ENCODE results near the gene CRYBG3. TPM values are rescaled to one million over a fixed set of nuclear protein-coding genes. Genes with fewer than 3 reads are reported as not detected.
A peak's percentile ranks its signal among the peaks of the same experiment; 100 is the strongest.

Gene CRYBG3
- total and polyA plus RNA-seq, 5 donors from 2014 or later: 1.1 to 4.4 (median 1.3) TPM

GRCh38 chr3:97975466-97975865 lies 153.7 kb downstream of the CRYBG3 start:
- Histone ChIP-seq H3K27ac (ENCODE audit: insufficient read depth, low read length, poor library complexity, severe bottlenecking) (no peak overlapping the region), H3K27me3 (ENCODE audit: control insufficient read depth, insufficient read depth, low read length) (no peaks in the 10 kb centered on the region), H3K4me3 (ENCODE audit: low read depth, low read length) (no peak overlapping the region), H3K4me1 (ENCODE audit: control insufficient read depth, insufficient read depth, low read length, poor library complexity, severe bottlenecking) (peaks cover 22% of the 10 kb centered on the region), H3K36me3 (ENCODE audit: control insufficient read depth, insufficient read depth, low read length) (no peaks in the 10 kb centered on the region), H3K9me3 (ENCODE audit: control insufficient read depth in 2 of 2, low read length in 2 of 2) (no peaks in the 10 kb centered on the region)
- ATAC-seq (ENCODE audit: low read depth in 2 of 2) (no peak), DNase-seq (no peak)
- Mint-ChIP-seq H3K27me3 (no peaks in the 10 kb centered on the region), H3K9me3 (no peaks in the 10 kb centered on the region), H3K4me1 (peaks cover 11 to 29% (median 16%) of the 10 kb centered on the region in 4 donors), H3K27ac (no peak overlapping the region), H3K4me3 (peak overlapping the region in 1 of 4 donors; percentile 50), H3K36me3 (no peaks in the 10 kb centered on the region)

GRCh38 chr3:97979610-97980009 lies 157.8 kb downstream of the CRYBG3 start:
- no peak overlapping the region for H3K27ac ChIP-seq (ENCODE audit: insufficient read depth, low read length, poor library complexity, severe bottlenecking)
- H3K9me3 ChIP-seq (ENCODE audit: control insufficient read depth in 2 of 2, low read length in 2 of 2): no peaks in the 10 kb centered on the region
- no peaks in the 10 kb centered on the region for H3K36me3 Mint-ChIP-seq
- H3K27me3 Mint-ChIP-seq: no peaks in the 10 kb centered on the region
- no peak overlapping the region for H3K4me3 ChIP-seq (ENCODE audit: low read depth, low read length)
- peaks cover 0 to 4% (median 2%) of the 10 kb centered on the region in 4 donors for H3K4me1 Mint-ChIP-seq
- H3K36me3 ChIP-seq (ENCODE audit: control insufficient read depth, insufficient read depth, low read length): no peaks in the 10 kb centered on the region
- DNase-seq (no peak), ATAC-seq (ENCODE audit: low read depth in 2 of 2) (no peak)
- H3K9me3 Mint-ChIP-seq: no peaks in the 10 kb centered on the region
- H3K27ac Mint-ChIP-seq: no peak overlapping the region
- H3K27me3 ChIP-seq (ENCODE audit: control insufficient read depth, insufficient read depth, low read length): no peaks in the 10 kb centered on the region
- H3K4me3 Mint-ChIP-seq: no peak overlapping the region
- H3K4me1 ChIP-seq (ENCODE audit: control insufficient read depth, insufficient read depth, low read length, poor library complexity, severe bottlenecking): no peaks in the 10 kb centered on the region

GRCh38 chr3:97981886-97982285 lies 160.1 kb downstream of the CRYBG3 start:
- no peak overlapping the region for H3K27ac ChIP-seq (ENCODE audit: insufficient read depth, low read length, poor library complexity, severe bottlenecking)
- H3K27me3 ChIP-seq (ENCODE audit: control insufficient read depth, insufficient read depth, low read length): no peaks in the 10 kb centered on the region
- ATAC-seq (ENCODE audit: low read depth in 2 of 2) (no peak), DNase-seq (peak in 1 of 3 donors; percentile 44)
- Mint-ChIP-seq H3K27me3 (peaks cover 4% of the 10 kb centered on the region), H3K9me3 (no peaks in the 10 kb centered on the region), H3K4me1 (no peaks in the 10 kb centered on the region), H3K36me3 (no peaks in the 10 kb centered on the region), H3K4me3 (no peak overlapping the region), H3K27ac (no peak overlapping the region)
- no peaks in the 10 kb centered on the region for H3K36me3 ChIP-seq (ENCODE audit: control insufficient read depth, insufficient read depth, low read length)
- H3K4me1 ChIP-seq (ENCODE audit: control insufficient read depth, insufficient read depth, low read length, poor library complexity, severe bottlenecking): no peaks in the 10 kb centered on the region
- H3K9me3 ChIP-seq (ENCODE audit: control insufficient read depth in 2 of 2, low read length in 2 of 2): no peaks in the 10 kb centered on the region
- no peak overlapping the region for H3K4me3 ChIP-seq (ENCODE audit: low read depth, low read length)

GRCh38 chr3:97983933-97984491 lies 162.2 kb downstream of the CRYBG3 start:
- DNase-seq (no peak), ATAC-seq (ENCODE audit: low read depth in 2 of 2) (no peak)
- H3K27ac ChIP-seq (ENCODE audit: insufficient read depth, low read length, poor library complexity, severe bottlenecking): no peak overlapping the region
- no peak overlapping the region for H3K4me3 ChIP-seq (ENCODE audit: low read depth, low read length)
- H3K27me3 ChIP-seq (ENCODE audit: control insufficient read depth, insufficient read depth, low read length): no peaks in the 10 kb centered on the region
- Mint-ChIP-seq H3K4me3 (no peak overlapping the region), H3K4me1 (no peaks in the 10 kb centered on the region), H3K36me3 (peaks cover 3% of the 10 kb centered on the region), H3K27me3 (peaks cover 4% of the 10 kb centered on the region), H3K9me3 (no peaks in the 10 kb centered on the region), H3K27ac (no peak overlapping the region)
- no peaks in the 10 kb centered on the region for H3K4me1 ChIP-seq (ENCODE audit: control insufficient read depth, insufficient read depth, low read length, poor library complexity, severe bottlenecking)
- no peaks in the 10 kb centered on the region for H3K9me3 ChIP-seq (ENCODE audit: control insufficient read depth in 2 of 2, low read length in 2 of 2)
- H3K36me3 ChIP-seq (ENCODE audit: control insufficient read depth, insufficient read depth, low read length): no peaks in the 10 kb centered on the region

GRCh38 chr3:97987306-97987705 lies 165.5 kb downstream of the CRYBG3 start:
- peaks cover 13 to 23% (median 16%) of the 10 kb centered on the region in 4 donors for H3K4me1 Mint-ChIP-seq
- Histone ChIP-seq H3K36me3 (ENCODE audit: control insufficient read depth, insufficient read depth, low read length) (no peaks in the 10 kb centered on the region), H3K4me3 (ENCODE audit: low read depth, low read length) (no peak overlapping the region), H3K4me1 (ENCODE audit: control insufficient read depth, insufficient read depth, low read length, poor library complexity, severe bottlenecking) (peaks cover 19% of the 10 kb centered on the region), H3K9me3 (ENCODE audit: control insufficient read depth in 2 of 2, low read length in 2 of 2) (no peaks in the 10 kb centered on the region), H3K27ac (ENCODE audit: insufficient read depth, low read length, poor library complexity, severe bottlenecking) (no peak overlapping the region), H3K27me3 (ENCODE audit: control insufficient read depth, insufficient read depth, low read length) (no peaks in the 10 kb centered on the region)
- H3K27ac Mint-ChIP-seq: no peak overlapping the region
- peaks cover 4% of the 10 kb centered on the region for H3K27me3 Mint-ChIP-seq
- H3K4me3 Mint-ChIP-seq: no peak overlapping the region
- peaks cover 3% of the 10 kb centered on the region for H3K36me3 Mint-ChIP-seq
- no peak for ATAC-seq (ENCODE audit: low read depth in 2 of 2)
- no peak for DNase-seq
- H3K9me3 Mint-ChIP-seq: no peaks in the 10 kb centered on the region

- Histone ChIP-seq H3K36me3 (ENCODE audit: control insufficient read depth, insufficient read depth, low read length) (no peaks in the 10 kb centered on the region), H3K4me3 (ENCODE audit: low read depth, low read length) (no peak overlapping the region), H3K27ac (ENCODE audit: insufficient read depth, low read length, poor library complexity, severe bottlenecking) (no peak overlapping the region), H3K27me3 (ENCODE audit: control insufficient read depth, insufficient read depth, low read length) (peaks cover 3% of the 10 kb centered on the region), H3K4me1 (ENCODE audit: control insufficient read depth, insufficient read depth, low read length, poor library complexity, severe bottlenecking) (peaks cover 19% of the 10 kb centered on the region), H3K9me3 (ENCODE audit: control insufficient read depth in 2 of 2, low read length in 2 of 2) (no peaks in the 10 kb centered on the region)
- H3K4me3 Mint-ChIP-seq: no peak overlapping the region
- peaks cover 3% of the 10 kb centered on the region for H3K36me3 Mint-ChIP-seq
- DNase-seq (no peak), ATAC-seq (ENCODE audit: low read depth in 2 of 2) (no peak)
- peaks cover 4% of the 10 kb centered on the region for H3K27me3 Mint-ChIP-seq
- no peaks in the 10 kb centered on the region for H3K9me3 Mint-ChIP-seq
- peaks cover 14 to 26% (median 16%) of the 10 kb centered on the region in 4 donors for H3K4me1 Mint-ChIP-seq
- no peak overlapping the region for H3K27ac Mint-ChIP-seq
Observed at GRCh38 chr3:97988784-97989568, 167.2 kb downstream of the CRYBG3 start.

GRCh38 chr3:97990624-97991292 lies 168.9 kb downstream of the CRYBG3 start:
- H3K9me3 Mint-ChIP-seq: no peaks in the 10 kb centered on the region
- H3K4me3 ChIP-seq (ENCODE audit: low read depth, low read length): peak overlapping the region; percentile 78
- peak overlapping the region in 2 of 3 donors; percentile 73 to 95 for H3K27ac Mint-ChIP-seq
- peak overlapping the region; percentile 13 to 78 (median 74) for H3K4me3 Mint-ChIP-seq
- H3K27me3 Mint-ChIP-seq: peaks cover 3% of the 10 kb centered on the region
- H3K27ac ChIP-seq (ENCODE audit: insufficient read depth, low read length, poor library complexity, severe bottlenecking): peak overlapping the region; percentile 56
- peaks cover 3% of the 10 kb centered on the region for H3K27me3 ChIP-seq (ENCODE audit: control insufficient read depth, insufficient read depth, low read length)
- peaks cover 19% of the 10 kb centered on the region for H3K4me1 ChIP-seq (ENCODE audit: control insufficient read depth, insufficient read depth, low read length, poor library complexity, severe bottlenecking)
- no peaks in the 10 kb centered on the region for H3K9me3 ChIP-seq (ENCODE audit: control insufficient read depth in 2 of 2, low read length in 2 of 2)
- no peaks in the 10 kb centered on the region for H3K36me3 ChIP-seq (ENCODE audit: control insufficient read depth, insufficient read depth, low read length)
- H3K36me3 Mint-ChIP-seq: peaks cover 3% of the 10 kb centered on the region
- DNase-seq (peak in 1 of 3 donors; percentile 30), ATAC-seq (ENCODE audit: low read depth in 2 of 2) (no peak)
- H3K4me1 Mint-ChIP-seq: peaks cover 14 to 26% (median 16%) of the 10 kb centered on the region in 4 donors

Measured in CD4-positive, CD25-positive, alpha-beta regulatory T cell (primary cell).